ENCODE results near the gene CRIM1. TPM values are rescaled to one million over a fixed set of nuclear protein-coding genes. Genes with fewer than 3 reads are reported as not detected.

The CRIM1 gene
- total RNA-seq, 8 experiments from 2014 or later = 15.1 to 61.1 (median 24.3) TPM

GRCh38 chr2:36536776-36537175 is 181.2 kb downstream of the CRIM1 start:
- no peaks in the 10 kb centered on the region for H3K4me1 ChIP-seq (replicated peaks in 1 of 2)
- H3K4me3 ChIP-seq = no peak overlapping the region
- in situ Hi-C loops (cut with MboI; ENCODE audit: low pct_unique_long_range_greater_than_20kb in 2 of 9, low sequenced_read_pairs in 9 of 9, unreplicated experiment in 9 of 9) = no loop called here
- H3K27ac ChIP-seq = no peak overlapping the region
- 60 to 100% (median 100%) methylated on average over 1 to 3 of the region's 3 CpGs; no CpG with 5 or more reads in 3 of the 10 experiments for WGBS, 10 experiments
- no peak for ATAC-seq (replicated peaks in 6 of 8)

- Histone ChIP-seq H3K4me1 (replicated peaks in 1 of 2) (no peaks in the 10 kb centered on the region), H3K27ac (no peak overlapping the region), H3K4me3 (no peak overlapping the region)
- ATAC-seq (replicated peaks in 6 of 8) = peak in 1 of 8 experiments; percentile 36
- in situ Hi-C loops (cut with MboI; ENCODE audit: low pct_unique_long_range_greater_than_20kb in 2 of 9, low sequenced_read_pairs in 9 of 9, unreplicated experiment in 9 of 9) = no loop called here
- 63 to 100% (median 91%) methylated on average over 1 to 5 of the region's 5 CpGs for WGBS, 10 experiments
Measured at GRCh38 chr2:36538335-36538734, 182.8 kb downstream of the CRIM1 start.

- Histone ChIP-seq H3K4me3 (no peak overlapping the region), H3K27ac (no peak overlapping the region), H3K4me1 (replicated peaks in 1 of 2) (no peaks in the 10 kb centered on the region)
- peak in 1 of 8 experiments; percentile 22 for ATAC-seq (replicated peaks in 6 of 8)
- in situ Hi-C loops (cut with MboI; ENCODE audit: low pct_unique_long_range_greater_than_20kb in 2 of 9, low sequenced_read_pairs in 9 of 9, unreplicated experiment in 9 of 9) = no loop called here
- WGBS, 10 experiments = 59 to 100% (median 94%) methylated on average over 3 to 7 of the region's 7 CpGs; no CpG with 5 or more reads in 2 of the 10 experiments
Measured at GRCh38 chr2:36539631-36540030, 184.1 kb downstream of the CRIM1 start.

- H3K4me1 ChIP-seq (replicated peaks in 1 of 2) = no peaks in the 10 kb centered on the region
- 28 to 100% (median 88%) methylated on average over 2 to 11 of the region's 11 CpGs for WGBS, 10 experiments
- no peak overlapping the region for H3K27ac ChIP-seq
- peak in 2 of 8 experiments; percentile 31 to 39 for ATAC-seq (replicated peaks in 6 of 8)
- no peak overlapping the region for H3K4me3 ChIP-seq
- in situ Hi-C loops (cut with MboI; ENCODE audit: low pct_unique_long_range_greater_than_20kb in 2 of 9, low sequenced_read_pairs in 9 of 9, unreplicated experiment in 9 of 9) = no loop called here
Measured at GRCh38 chr2:36540986-36541754, 185.6 kb downstream of the CRIM1 start.

- Histone ChIP-seq H3K4me1 (replicated peaks in 1 of 2) (no peaks in the 10 kb centered on the region), H3K4me3 (no peak overlapping the region), H3K27ac (no peak overlapping the region)
- no peak for ATAC-seq (replicated peaks in 6 of 8)
- in situ Hi-C loops (cut with MboI; ENCODE audit: low pct_unique_long_range_greater_than_20kb in 2 of 9, low sequenced_read_pairs in 9 of 9, unreplicated experiment in 9 of 9) = no loop called here
- 73 to 100% (median 98%) methylated on average over 1 to 4 of the region's 4 CpGs for WGBS, 10 experiments
Measured at GRCh38 chr2:36541891-36542595, 186.5 kb downstream of the CRIM1 start.

- H3K27ac ChIP-seq = no peak overlapping the region
- no peak for ATAC-seq (replicated peaks in 6 of 8)
- in situ Hi-C loops (cut with MboI; ENCODE audit: low pct_unique_long_range_greater_than_20kb in 2 of 9, low sequenced_read_pairs in 9 of 9, unreplicated experiment in 9 of 9) = no loop called here
- no peak overlapping the region for H3K4me3 ChIP-seq
- peaks cover 0 to 3% of the 10 kb centered on the region in 2 donors for H3K4me1 ChIP-seq (replicated peaks in 1 of 2)
- 79 to 100% (median 87%) methylated on average over 4 to 6 of the region's 6 CpGs for WGBS, 10 experiments
Measured at GRCh38 chr2:36544638-36545338, 189.2 kb downstream of the CRIM1 start.

- Histone ChIP-seq H3K4me3 (no peak overlapping the region), H3K27ac (no peak overlapping the region), H3K4me1 (replicated peaks in 1 of 2) (peaks cover 0 to 3% of the 10 kb centered on the region in 2 donors)
- WGBS, 10 experiments = 0 to 67% (median 35%) methylated on average over 1 of the region's 1 CpG; no CpG with 5 or more reads in 1 of the 10 experiments
- in situ Hi-C loops (cut with MboI; ENCODE audit: low pct_unique_long_range_greater_than_20kb in 2 of 9, low sequenced_read_pairs in 9 of 9, unreplicated experiment in 9 of 9) = no loop called here
- no peak for ATAC-seq (replicated peaks in 6 of 8)
Measured at GRCh38 chr2:36545871-36546416, 190.4 kb downstream of the CRIM1 start.

- H3K4me1 ChIP-seq (replicated peaks in 1 of 2) = peaks cover 0 to 3% of the 10 kb centered on the region in 2 donors
- in situ Hi-C loops (cut with MboI; ENCODE audit: low pct_unique_long_range_greater_than_20kb in 2 of 9, low sequenced_read_pairs in 9 of 9, unreplicated experiment in 9 of 9) = no loop called here
- H3K27ac ChIP-seq = no peak overlapping the region
- no peak for ATAC-seq (replicated peaks in 6 of 8)
- WGBS, 10 experiments = 20 to 100% (median 92%) methylated on average over 1 to 3 of the region's 3 CpGs; no CpG with 5 or more reads in 1 of the 10 experiments
- no peak overlapping the region for H3K4me3 ChIP-seq
Measured at GRCh38 chr2:36547906-36548305, 192.3 kb downstream of the CRIM1 start.

- peak in 5 of 8 experiments; percentile 32 to 70 (median 53) for ATAC-seq (replicated peaks in 6 of 8)
- Histone ChIP-seq H3K27ac (no peak overlapping the region), H3K4me3 (no peak overlapping the region), H3K4me1 (replicated peaks in 1 of 2) (peaks cover 0 to 3% of the 10 kb centered on the region in 2 donors)
- WGBS, 10 experiments = 33 to 100% (median 80%) methylated on average over 1 to 5 of the region's 7 CpGs; no CpG with 5 or more reads in 1 of the 10 experiments
- in situ Hi-C loops (cut with MboI; ENCODE audit: low pct_unique_long_range_greater_than_20kb in 2 of 9, low sequenced_read_pairs in 9 of 9, unreplicated experiment in 9 of 9) = no loop called here
Measured at GRCh38 chr2:36549165-36549574, 193.6 kb downstream of the CRIM1 start.

GRCh38 chr2:36550006-36550405 is 194.4 kb downstream of the CRIM1 start:
- WGBS, 10 experiments = 93 to 100% (median 96%) methylated on average over 4 to 5 of the region's 5 CpGs; no CpG with 5 or more reads in 5 of the 10 experiments
- H3K4me3 ChIP-seq = no peak overlapping the region
- no peak overlapping the region for H3K27ac ChIP-seq
- in situ Hi-C loops (cut with MboI; ENCODE audit: low pct_unique_long_range_greater_than_20kb in 2 of 9, low sequenced_read_pairs in 9 of 9, unreplicated experiment in 9 of 9) = no loop called here
- H3K4me1 ChIP-seq (replicated peaks in 1 of 2) = peaks cover 0 to 3% of the 10 kb centered on the region in 2 donors
- no peak for ATAC-seq (replicated peaks in 6 of 8)

- Histone ChIP-seq H3K27ac (no peak overlapping the region), H3K4me3 (no peak overlapping the region), H3K4me1 (replicated peaks in 1 of 2) (peaks cover 0 to 3% of the 10 kb centered on the region in 2 donors)
- in situ Hi-C loops (cut with MboI; ENCODE audit: low pct_unique_long_range_greater_than_20kb in 2 of 9, low sequenced_read_pairs in 9 of 9, unreplicated experiment in 9 of 9) = no loop called here
- 67 to 100% (median 80%) methylated on average over 1 to 4 of the region's 4 CpGs; no CpG with 5 or more reads in 5 of the 10 experiments for WGBS, 10 experiments
- ATAC-seq (replicated peaks in 6 of 8) = no peak
Measured at GRCh38 chr2:36553683-36554082, 198.1 kb downstream of the CRIM1 start.

GRCh38 chr2:36554531-36554930 is 199.0 kb downstream of the CRIM1 start:
- in situ Hi-C loops (cut with MboI; ENCODE audit: low pct_unique_long_range_greater_than_20kb in 2 of 9, low sequenced_read_pairs in 9 of 9, unreplicated experiment in 9 of 9) = no loop called here
- no peaks in the 10 kb centered on the region for H3K4me1 ChIP-seq (replicated peaks in 1 of 2)
- 89 to 100% (median 100%) methylated on average over 1 of the region's 1 CpG; no CpG with 5 or more reads in 3 of the 10 experiments for WGBS, 10 experiments
- no peak overlapping the region for H3K4me3 ChIP-seq
- ATAC-seq (replicated peaks in 6 of 8) = no peak
- H3K27ac ChIP-seq = no peak overlapping the region

- 80 to 100% (median 96%) methylated on average over 1 to 3 of the region's 3 CpGs for WGBS, 10 experiments
- in situ Hi-C loops (cut with MboI; ENCODE audit: low pct_unique_long_range_greater_than_20kb in 2 of 9, low sequenced_read_pairs in 9 of 9, unreplicated experiment in 9 of 9) = no loop called here
Measured at GRCh38 chr2:36555789-36556188, 200.2 kb downstream of the CRIM1 start.

More at GRCh38 chr2:36555789-36556188, 200.2 kb downstream of the CRIM1 start:
- H3K27ac ChIP-seq = no peak overlapping the region
- ATAC-seq (replicated peaks in 6 of 8) = no peak
- no peak overlapping the region for H3K4me3 ChIP-seq
- no peaks in the 10 kb centered on the region for H3K4me1 ChIP-seq (replicated peaks in 1 of 2)

All from motor neuron (in vitro differentiated cells).